ENCODE measurements around the gene WSCD1. TPM values are rescaled to one million over a fixed set of nuclear protein-coding genes. Genes with fewer than 3 reads are reported as not detected.

The WSCD1 gene
- total and polyA plus RNA-seq, 9 donors = 0.53 to 4.4 (median 1.7) TPM

DNA sequence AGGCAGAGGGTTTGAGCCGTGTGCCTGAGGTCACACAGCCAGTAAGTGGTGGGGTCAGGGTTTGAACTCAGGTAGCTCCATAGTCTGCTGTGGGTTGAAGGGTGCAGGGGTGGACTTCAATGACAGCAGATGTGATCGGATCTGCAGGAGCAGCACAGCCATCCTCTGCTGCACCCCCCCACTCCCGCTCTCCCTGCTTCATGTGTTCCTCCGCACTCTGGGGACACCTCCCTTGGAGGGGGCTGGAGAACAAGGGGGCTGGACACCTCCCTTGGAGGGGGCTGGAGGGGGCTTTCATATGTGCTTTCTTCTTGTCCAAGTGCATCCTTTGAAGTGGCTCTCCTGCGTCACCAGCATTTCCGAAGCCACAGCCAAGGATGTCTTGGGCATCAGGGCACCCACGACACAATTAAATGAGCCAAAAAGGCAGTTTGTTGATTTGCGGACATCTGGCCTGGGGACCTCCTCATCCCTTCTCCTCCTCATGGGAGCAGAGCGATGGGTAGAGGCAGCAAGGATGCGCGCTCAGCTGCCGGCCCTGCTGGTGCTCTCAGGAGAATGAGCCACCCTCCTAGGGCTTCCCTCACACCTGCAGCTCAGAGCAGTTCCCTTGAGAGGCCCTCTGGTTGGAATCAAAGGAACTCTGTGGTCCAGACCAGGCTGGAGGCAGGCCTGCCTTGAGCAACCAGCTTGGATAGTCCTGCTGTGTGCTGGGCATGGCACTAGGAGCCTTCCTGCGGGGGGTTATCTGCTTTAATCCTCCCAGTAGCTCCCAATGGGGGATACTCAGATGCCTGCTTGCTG, 26.2 kb downstream of the WSCD1 start:
- Histone ChIP-seq H3K4me3 (no peak overlapping the region), H3K27me3 (no peaks in the 10 kb centered on the region), H3K4me1 (ENCODE audit: insufficient read depth) (no peaks in the 10 kb centered on the region), H3K36me3 (no peaks in the 10 kb centered on the region), H3K9me3 (no peaks in the 10 kb centered on the region), H3K27ac (no peak overlapping the region)
- WGBS, 3 donors = 91 to 96% (median 91%) methylated on average over 13 of the region's 13 CpGs
- DNase-seq = no peak
- TF ChIP-seq, protein P1, sequence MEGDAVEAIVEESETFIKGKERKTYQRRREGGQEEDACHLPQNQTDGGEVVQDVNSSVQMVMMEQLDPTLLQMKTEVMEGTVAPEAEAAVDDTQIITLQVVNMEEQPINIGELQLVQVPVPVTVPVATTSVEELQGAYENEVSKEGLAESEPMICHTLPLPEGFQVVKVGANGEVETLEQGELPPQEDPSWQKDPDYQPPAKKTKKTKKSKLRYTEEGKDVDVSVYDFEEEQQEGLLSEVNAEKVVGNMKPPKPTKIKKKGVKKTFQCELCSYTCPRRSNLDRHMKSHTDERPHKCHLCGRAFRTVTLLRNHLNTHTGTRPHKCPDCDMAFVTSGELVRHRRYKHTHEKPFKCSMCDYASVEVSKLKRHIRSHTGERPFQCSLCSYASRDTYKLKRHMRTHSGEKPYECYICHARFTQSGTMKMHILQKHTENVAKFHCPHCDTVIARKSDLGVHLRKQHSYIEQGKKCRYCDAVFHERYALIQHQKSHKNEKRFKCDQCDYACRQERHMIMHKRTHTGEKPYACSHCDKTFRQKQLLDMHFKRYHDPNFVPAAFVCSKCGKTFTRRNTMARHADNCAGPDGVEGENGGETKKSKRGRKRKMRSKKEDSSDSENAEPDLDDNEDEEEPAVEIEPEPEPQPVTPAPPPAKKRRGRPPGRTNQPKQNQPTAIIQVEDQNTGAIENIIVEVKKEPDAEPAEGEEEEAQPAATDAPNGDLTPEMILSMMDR (IDR thresholded peaks at IDR 0.05) = no peak
- TF ChIP-seq EP300 (IDR thresholded peaks at IDR 0.05) (no peak), POLR2A (IDR thresholded peaks at IDR 0.05) (no peak)
- intact Hi-C loops (cut with DNase I) = no loop called here

DNA sequence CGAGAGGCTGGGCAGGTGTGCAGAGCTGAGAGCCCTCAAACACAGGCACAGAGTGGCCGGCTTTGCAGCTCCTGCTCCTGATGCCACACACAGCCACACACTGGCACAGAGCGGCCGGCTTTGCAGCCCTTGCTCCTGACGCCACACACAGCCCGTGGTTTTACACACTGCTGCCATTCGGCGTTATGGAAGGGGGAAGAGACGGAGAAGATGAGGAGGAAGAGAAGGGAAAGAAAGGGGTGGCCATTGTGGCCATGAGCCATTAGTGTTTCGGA, 26.8 kb downstream of the WSCD1 start:
- no peaks in the 10 kb centered on the region for H3K36me3 ChIP-seq
- H3K27me3 ChIP-seq = no peaks in the 10 kb centered on the region
- H3K9me3 ChIP-seq = no peaks in the 10 kb centered on the region
- no peak overlapping the region for H3K27ac ChIP-seq
- TF ChIP-seq POLR2A (IDR thresholded peaks at IDR 0.05) (no peak), EP300 (IDR thresholded peaks at IDR 0.05) (no peak)
- TF ChIP-seq, protein P1 (IDR thresholded peaks at IDR 0.05) = no peak
- H3K4me3 ChIP-seq = no peak overlapping the region
- intact Hi-C loops (cut with DNase I) = no loop called here
- 81 to 90% (median 84%) methylated on average over 10 of the region's 10 CpGs for WGBS, 3 donors
- no peaks in the 10 kb centered on the region for H3K4me1 ChIP-seq (ENCODE audit: insufficient read depth)
- DNase-seq = no peak

DNA sequence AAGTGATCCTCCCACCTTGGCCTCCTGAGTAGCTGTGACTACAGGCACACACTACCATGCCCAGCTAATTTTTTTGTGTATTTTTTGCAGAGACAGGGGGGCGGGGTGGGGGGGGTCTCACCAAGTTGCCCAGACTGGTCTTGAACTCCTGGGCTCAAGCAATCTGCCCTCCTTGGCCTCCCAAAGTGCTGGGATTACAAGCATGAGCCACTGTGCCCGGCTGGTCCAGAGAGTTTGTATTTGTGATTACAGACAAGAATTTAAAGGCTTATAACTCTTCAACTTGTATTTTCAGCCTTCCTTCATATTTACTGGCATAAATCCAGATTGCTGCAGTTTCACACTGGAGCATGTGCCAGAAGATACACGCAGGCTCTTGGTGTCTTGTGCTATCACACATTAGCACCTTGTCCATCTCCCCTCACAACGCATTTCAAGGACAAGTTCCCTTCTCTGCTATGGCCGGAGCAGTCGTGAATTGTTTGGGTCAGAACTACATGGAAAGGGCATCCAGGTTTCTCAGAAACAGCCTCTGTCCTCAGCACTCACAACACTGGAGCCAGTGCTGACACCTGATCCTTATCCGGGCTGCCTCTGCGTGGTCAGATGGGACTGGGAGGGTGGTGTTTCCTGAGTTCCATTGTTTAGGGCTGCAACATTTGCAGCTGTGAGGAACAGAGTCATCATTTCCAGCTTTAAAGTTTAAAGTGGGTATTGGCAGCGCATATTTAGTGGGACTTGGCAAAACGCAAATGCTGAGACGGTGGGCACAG, 28.1 kb downstream of the WSCD1 start:
- DNase-seq = no peak
- no peaks in the 10 kb centered on the region for H3K27me3 ChIP-seq
- intact Hi-C loops (cut with DNase I) = no loop called here
- no peak overlapping the region for H3K27ac ChIP-seq
- WGBS, 3 donors = 19 to 31% (median 27%) methylated on average over 11 of the region's 11 CpGs
- TF ChIP-seq POLR2A (IDR thresholded peaks at IDR 0.05) (no peak), EP300 (IDR thresholded peaks at IDR 0.05) (no peak)
- TF ChIP-seq, protein P1 (IDR thresholded peaks at IDR 0.05) = no peak
- H3K36me3 ChIP-seq = no peaks in the 10 kb centered on the region
- no peaks in the 10 kb centered on the region for H3K9me3 ChIP-seq
- H3K4me1 ChIP-seq (ENCODE audit: insufficient read depth) = no peaks in the 10 kb centered on the region
- H3K4me3 ChIP-seq = no peak overlapping the region

DNA sequence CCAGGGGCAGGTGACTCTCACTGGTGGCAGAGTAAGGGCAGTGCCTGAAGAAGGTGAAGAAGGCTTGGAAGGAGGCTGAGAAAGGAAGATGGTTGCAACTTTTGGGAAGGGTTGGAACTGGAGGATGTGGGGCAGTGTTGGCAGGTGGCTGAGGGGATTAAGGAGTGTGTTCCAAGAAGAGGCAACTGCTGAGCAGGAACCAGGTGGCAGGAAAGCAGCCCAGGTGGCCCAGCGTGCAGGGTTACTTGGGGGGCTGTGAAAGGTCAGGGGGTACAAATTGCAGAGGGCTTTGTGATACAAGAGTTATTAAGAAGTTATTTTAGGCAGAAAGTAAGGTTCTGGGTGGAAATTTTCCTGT, 28.6 kb downstream of the WSCD1 start:
- Histone ChIP-seq H3K27me3 (no peaks in the 10 kb centered on the region), H3K27ac (no peak overlapping the region), H3K9me3 (no peaks in the 10 kb centered on the region), H3K36me3 (no peaks in the 10 kb centered on the region), H3K4me1 (ENCODE audit: insufficient read depth) (no peaks in the 10 kb centered on the region), H3K4me3 (no peak overlapping the region)
- TF ChIP-seq, protein P1 (IDR thresholded peaks at IDR 0.05) = no peak
- TF ChIP-seq POLR2A (IDR thresholded peaks at IDR 0.05) (no peak), EP300 (IDR thresholded peaks at IDR 0.05) (no peak)
- WGBS, 3 donors = 45 to 55% (median 50%) methylated on average over 1 of the region's 1 CpG
- intact Hi-C loops (cut with DNase I) = no loop called here
- no peak for DNase-seq

Measured in ovary (tissue), 9 donors.